ENCODE data around the gene AK1. TPM values are rescaled to one million over a fixed set of nuclear protein-coding genes. Genes with fewer than 3 reads are reported as not detected.

AK1 gene
- total RNA-seq, 4 donors from 2014 or later = 28.5 to 93.4 (median 54.1) TPM

DNA sequence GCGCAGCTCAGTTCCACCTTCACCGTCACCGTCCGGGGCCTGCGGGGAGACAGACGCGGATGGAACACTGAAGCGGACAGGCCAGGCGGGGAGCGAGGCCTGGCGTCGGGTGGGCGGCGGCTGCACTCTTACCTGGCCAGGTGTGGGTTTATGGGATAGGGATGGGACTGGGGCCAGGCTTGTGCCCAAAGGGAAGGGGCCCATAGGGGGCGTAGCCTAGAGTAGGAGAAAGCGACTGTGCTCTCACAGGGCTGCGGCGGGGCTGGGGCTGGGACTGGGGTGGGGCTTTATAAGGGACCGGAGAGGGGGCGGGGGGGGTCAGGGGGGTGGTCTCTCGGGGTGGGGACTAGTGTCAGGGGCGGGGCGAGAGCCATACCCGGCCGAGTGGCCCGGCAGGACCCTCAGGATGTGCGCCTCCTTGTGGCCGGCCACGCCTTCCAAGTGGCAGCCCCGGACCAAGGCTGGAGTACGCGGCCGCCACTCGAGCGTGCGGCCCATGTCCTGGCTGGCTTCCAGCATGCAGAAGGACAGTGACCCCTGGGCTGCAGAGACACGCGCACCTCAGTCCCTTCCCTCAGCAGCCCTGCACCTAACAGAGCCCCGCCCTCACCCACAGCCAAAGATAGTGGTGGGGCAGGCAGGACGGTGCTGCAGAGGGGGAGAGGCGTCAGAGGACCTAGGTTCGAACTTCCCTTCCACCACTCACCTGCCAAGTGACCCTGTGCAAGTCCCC lies 52.0 kb downstream of the AK1 start:
- peak; percentile 8 for ATAC-seq (ENCODE audit: low FRiP score)
- TF ChIP-seq, protein P1, sequence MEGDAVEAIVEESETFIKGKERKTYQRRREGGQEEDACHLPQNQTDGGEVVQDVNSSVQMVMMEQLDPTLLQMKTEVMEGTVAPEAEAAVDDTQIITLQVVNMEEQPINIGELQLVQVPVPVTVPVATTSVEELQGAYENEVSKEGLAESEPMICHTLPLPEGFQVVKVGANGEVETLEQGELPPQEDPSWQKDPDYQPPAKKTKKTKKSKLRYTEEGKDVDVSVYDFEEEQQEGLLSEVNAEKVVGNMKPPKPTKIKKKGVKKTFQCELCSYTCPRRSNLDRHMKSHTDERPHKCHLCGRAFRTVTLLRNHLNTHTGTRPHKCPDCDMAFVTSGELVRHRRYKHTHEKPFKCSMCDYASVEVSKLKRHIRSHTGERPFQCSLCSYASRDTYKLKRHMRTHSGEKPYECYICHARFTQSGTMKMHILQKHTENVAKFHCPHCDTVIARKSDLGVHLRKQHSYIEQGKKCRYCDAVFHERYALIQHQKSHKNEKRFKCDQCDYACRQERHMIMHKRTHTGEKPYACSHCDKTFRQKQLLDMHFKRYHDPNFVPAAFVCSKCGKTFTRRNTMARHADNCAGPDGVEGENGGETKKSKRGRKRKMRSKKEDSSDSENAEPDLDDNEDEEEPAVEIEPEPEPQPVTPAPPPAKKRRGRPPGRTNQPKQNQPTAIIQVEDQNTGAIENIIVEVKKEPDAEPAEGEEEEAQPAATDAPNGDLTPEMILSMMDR (IDR thresholded peaks at IDR 0.05) = no peak

DNA sequence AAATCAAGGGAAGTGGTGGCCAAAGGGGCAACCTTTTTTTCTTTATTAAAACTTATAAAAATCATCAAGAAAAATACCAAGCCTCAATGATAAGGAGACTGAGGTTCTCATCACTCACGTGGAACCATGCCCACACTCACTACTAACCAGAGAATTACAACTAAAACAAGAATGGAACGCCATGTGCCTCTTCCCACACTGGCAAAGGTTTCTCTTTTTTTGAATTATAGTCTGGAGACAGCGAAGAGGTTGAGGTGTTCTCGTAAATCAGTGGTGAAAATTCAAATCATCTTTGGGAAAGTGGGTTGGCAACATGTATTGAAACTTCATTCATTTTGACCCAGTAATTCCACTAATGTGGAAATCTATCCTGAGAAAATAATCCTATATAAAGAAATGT lies 55.4 kb downstream of the AK1 start:
- ATAC-seq (ENCODE audit: low FRiP score) (no peak), DNase-seq (ENCODE audit: low spot score) (no peak)
- TF ChIP-seq, protein P1 (IDR thresholded peaks at IDR 0.05) = no peak

More for the DNA sequence above, 52.0 kb downstream of the AK1 start:
- DNase-seq (ENCODE audit: low spot score) = no peak

DNA sequence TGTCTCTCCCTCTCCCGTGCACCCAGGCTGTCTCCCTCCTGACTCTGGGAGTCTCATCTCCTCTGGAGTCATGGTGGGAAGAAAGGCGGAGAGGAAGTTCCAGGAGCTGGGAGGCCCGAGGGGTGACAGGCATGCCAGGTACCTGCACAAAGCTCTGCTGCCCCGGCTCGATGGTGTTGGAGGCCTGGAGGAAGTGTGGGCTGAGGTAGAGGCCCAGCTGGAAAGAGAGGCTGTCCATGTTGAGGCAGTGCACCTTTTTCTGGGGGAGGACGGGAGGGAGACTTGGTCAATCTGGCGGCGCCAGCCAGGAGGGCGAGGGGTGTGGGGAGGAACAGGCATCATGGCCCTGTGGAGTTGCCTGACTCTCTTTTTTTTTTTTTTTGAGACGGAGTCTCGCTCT lies 58.9 kb downstream of the AK1 start:
- DNase-seq (ENCODE audit: low spot score) = no peak
- TF ChIP-seq, protein P1 (IDR thresholded peaks at IDR 0.05) = no peak
- ATAC-seq (ENCODE audit: low FRiP score) = no peak

- ATAC-seq (ENCODE audit: low FRiP score) (no peak), DNase-seq (ENCODE audit: low spot score) (no peak)
- TF ChIP-seq, protein P1 (IDR thresholded peaks at IDR 0.05) = no peak
Measured at GRCh38 chr9:127817881-127818434, 59.5 kb downstream of the AK1 start.

DNA sequence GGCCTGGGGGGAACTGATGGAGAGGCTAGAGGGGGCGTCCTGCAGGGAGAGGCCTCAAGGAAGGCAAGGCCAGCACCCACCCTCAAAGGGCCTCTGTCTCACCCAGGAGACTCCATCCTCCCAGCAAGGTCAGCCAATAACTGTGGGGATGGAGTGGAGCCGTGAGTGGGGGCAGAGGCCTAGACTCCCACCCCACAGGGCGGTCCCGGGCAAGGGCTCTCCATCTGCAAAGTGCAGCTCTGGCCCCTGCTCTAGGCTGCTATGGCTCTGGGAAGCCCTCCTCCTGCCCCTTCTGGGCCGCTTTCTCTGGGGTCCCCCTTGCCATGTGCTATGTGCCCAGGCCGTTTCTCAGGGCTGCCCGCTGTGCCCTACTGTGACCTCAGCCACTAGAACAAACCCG lies 60.7 kb downstream of the AK1 start:
- no peak for ATAC-seq (ENCODE audit: low FRiP score)
- TF ChIP-seq, protein P1 (IDR thresholded peaks at IDR 0.05) = no peak

More for the DNA sequence above, 60.7 kb downstream of the AK1 start:
- no peak for DNase-seq (ENCODE audit: low spot score)

Small RNA genes lying within 50 kb of the gene (small RNA-seq; reads per million reads assigned to genes)
- gene MIR4672 = not detected
- not detected for gene RF00019
- gene RNA5SP296 = not detected

Other genes starting within 250 kb of the AK1 start
- 1 to 10 TPM in 1 of 4 donors, under 1 TPM in 1, not detected in 2; 0.24 to 1.0 TPM for gene CFAP157, start 170.7 kb downstream of the AK1 start, total RNA-seq
- 10 to 100 TPM; 13.4 to 33.5 (median 23.6) TPM for gene PTRH1, start 162.0 kb downstream of the AK1 start, total RNA-seq
- under 1 TPM in 1 of 4 donors, not detected in 3; 0.28 TPM for gene TTC16, start 161.6 kb downstream of the AK1 start, total RNA-seq
- 10 to 100 TPM in 2 of 4 donors, 1 to 10 TPM in 2; 6.2 to 15.8 (median 11.0) TPM for gene TOR2A, start 142.4 kb downstream of the AK1 start, total RNA-seq
- 10 to 100 TPM in 3 of 4 donors, 1 to 10 TPM in 1; 7.1 to 33.6 (median 17.2) TPM for gene SH2D3C, start 99.0 kb downstream of the AK1 start, total RNA-seq
- gene CDK9, start 91.6 kb downstream of the AK1 start, total RNA-seq = 100 to 1,000 TPM in 1 of 4 donors, 10 to 100 TPM in 3; 69.8 to 117 (median 85.8) TPM
- gene FPGS, start 74.8 kb downstream of the AK1 start, total RNA-seq = 100 to 1,000 TPM in 2 of 4 donors, 10 to 100 TPM in 2; 87.1 to 167 (median 99.5) TPM
- 100 to 1,000 TPM in 2 of 4 donors, 10 to 100 TPM in 2; 34.3 to 200 (median 120) TPM for gene ENG, start 23.0 kb downstream of the AK1 start, total RNA-seq
- 100 to 1,000 TPM; 138 to 213 (median 155) TPM for gene ST6GALNAC6, start 21.9 kb upstream of the AK1 start, total RNA-seq
- 10 to 100 TPM; 26.6 to 78.5 (median 45.0) TPM for gene ST6GALNAC4, start 39.4 kb upstream of the AK1 start, total RNA-seq
- gene PIP5KL1, start 53.1 kb upstream of the AK1 start, total RNA-seq = 1 to 10 TPM in 3 of 4 donors, under 1 TPM in 1; 0.82 to 3.0 (median 1.3) TPM
- 10 to 100 TPM in 3 of 4 donors, 1 to 10 TPM in 1; 8.8 to 18.0 (median 13.5) TPM for gene DPM2, start 60.2 kb upstream of the AK1 start, total RNA-seq
- 1 to 10 TPM; 4.8 to 9.0 (median 7.1) TPM for gene EEIG1, start 103.3 kb upstream of the AK1 start, total RNA-seq
- 10 to 100 TPM in 1 of 4 donors, 1 to 10 TPM in 3; 5.3 to 13.1 (median 6.7) TPM for gene NAIF1, start 189.6 kb upstream of the AK1 start, total RNA-seq
- 100 to 1,000 TPM in 2 of 4 donors, 10 to 100 TPM in 2; 37.8 to 147 (median 102) TPM for gene SLC25A25, start 190.6 kb upstream of the AK1 start, total RNA-seq

Measured in omental fat pad (tissue), 4 donors.